ENCODE data around the gene MAP6.
"Not testable (repeated sequence)": the region's sequence is repeated elsewhere in the genome, so short reads cannot be mapped to it uniquely, and the experiment has no call there.

Gene MAP6

DNA sequence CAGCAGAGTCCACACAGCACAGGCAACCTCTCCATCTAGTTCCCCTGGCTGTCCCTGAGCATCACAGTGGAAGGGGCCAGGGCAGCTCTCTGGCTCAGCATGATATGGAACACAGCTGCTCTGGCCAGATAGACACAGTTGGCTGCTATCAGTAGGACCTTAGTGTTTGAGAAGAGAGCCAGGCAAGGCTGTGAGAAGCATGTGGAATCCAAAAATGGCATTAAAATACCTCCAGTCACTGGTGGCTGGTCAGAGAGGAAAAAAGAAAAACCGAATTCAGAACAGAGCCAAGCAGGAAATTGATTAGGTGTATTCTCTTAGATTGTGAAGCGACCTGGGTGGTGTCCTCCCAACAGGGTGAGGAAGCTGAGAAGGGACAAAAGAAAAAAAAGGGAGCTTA lies 78.9 kb downstream of the MAP6 start:
- no peak for DNase-seq

DNA sequence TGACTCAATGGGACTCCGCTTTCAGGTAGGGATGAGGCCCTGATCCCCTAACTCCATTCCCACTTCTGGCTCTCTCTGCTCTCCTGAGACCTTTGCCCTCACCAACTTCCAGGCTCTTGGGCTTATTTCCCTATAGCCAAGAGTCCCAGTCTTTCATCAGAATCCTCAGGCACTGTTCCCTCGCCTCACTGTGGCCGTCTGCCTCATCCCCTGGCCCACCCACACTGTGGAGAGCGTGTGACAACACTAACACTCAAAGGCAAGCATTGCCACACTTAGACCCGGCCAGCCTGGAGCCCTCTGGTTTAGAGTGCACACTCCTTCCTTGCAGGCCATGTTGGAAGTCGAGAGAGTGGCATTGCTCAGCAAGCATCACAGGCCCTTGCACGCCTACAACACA lies 79.8 kb downstream of the MAP6 start:
- no peak for DNase-seq

DNA sequence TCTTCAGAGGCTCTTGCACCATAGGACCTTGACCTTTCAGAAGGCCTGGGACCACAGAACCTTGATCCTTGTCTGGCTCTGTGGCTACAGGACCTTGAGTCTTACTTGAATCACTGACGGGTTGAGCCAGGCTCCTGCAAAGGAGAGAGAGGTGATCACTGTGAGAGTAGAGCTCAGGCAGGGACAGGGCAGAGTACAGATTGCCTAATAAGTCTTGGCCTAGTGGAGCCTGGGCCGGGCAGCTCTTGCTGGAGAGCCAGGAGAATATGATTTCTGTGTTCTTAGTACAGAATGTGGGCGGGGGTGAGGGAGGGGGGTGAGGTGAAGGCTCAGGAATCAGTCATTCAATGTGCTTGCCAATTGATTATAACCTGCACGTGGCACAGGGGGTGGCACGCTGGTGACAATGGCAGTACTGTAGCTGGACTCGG lies 80.8 kb downstream of the MAP6 start:
- DNase-seq: no peak

DNA sequence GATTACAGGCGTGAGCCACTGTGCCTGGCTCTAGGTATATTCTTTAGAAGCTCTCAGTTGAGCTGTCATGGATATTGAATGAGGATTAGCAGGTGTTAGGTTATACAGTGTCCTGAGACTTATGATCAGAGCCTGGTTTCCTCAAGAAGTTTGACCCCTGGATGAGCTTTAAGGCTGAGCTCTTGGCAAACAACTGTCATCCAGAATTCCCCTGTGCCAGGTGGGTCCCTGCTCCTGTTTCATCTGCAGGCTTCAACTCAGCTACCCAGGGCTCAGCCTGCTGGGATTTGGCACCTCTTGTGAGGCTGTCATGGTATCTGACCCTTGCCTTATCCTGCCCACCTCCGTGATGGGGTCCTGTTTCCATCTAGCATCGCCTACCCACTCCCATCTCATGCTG lies 82.4 kb downstream of the MAP6 start:
- DNase-seq: no peak

DNA sequence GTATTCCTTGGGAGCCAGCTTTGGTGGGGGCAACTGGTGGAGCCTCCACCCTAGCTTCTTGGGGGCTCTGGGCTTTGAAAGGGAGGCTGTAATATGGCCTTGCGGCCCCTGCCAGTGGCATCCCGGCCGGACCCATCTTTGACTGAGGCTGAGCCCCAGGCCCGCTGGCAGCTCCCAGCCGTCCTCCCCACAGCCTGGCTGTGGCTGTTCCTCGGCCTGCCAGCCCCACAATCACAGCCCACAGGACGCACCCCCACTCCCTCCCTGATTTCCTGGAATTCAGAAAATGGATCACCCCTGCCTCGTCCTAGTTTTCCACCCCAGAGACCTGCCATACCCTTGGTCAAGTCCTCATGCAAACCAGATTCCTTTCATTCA lies 83.6 kb downstream of the MAP6 start:
- no peak for DNase-seq

DNA sequence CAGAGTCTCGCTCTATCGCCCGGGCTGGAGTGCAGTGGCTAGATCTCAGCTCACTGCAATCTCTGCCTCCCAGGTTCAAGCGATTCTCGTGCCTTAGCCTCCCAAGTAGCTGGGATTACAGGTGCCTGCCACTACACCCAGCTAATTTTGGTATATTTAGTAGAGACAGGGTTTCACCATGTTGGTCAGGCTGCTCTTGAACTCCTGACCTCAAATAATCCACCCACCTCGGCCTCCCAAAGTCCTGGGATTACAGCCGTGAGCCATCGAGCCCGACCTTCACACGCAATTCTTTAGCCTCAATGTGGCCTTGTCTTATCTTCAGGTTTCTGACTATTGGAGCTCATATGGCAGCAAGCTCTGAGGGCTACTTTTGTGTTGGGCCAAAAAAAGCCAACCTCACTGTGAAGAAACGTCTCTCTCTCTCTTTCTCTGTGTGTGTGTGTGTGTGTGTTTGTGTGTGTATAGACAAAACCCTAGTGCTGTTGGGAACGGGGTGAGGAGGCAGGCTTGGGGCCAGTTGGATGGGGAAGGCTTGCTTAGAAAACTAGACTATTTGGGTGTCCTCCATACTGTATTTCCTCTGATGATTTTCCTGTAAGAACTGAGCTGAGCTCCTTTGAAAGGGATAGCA lies 84.1 kb downstream of the MAP6 start:
- not testable (repeated sequence) for DNase-seq

DNA sequence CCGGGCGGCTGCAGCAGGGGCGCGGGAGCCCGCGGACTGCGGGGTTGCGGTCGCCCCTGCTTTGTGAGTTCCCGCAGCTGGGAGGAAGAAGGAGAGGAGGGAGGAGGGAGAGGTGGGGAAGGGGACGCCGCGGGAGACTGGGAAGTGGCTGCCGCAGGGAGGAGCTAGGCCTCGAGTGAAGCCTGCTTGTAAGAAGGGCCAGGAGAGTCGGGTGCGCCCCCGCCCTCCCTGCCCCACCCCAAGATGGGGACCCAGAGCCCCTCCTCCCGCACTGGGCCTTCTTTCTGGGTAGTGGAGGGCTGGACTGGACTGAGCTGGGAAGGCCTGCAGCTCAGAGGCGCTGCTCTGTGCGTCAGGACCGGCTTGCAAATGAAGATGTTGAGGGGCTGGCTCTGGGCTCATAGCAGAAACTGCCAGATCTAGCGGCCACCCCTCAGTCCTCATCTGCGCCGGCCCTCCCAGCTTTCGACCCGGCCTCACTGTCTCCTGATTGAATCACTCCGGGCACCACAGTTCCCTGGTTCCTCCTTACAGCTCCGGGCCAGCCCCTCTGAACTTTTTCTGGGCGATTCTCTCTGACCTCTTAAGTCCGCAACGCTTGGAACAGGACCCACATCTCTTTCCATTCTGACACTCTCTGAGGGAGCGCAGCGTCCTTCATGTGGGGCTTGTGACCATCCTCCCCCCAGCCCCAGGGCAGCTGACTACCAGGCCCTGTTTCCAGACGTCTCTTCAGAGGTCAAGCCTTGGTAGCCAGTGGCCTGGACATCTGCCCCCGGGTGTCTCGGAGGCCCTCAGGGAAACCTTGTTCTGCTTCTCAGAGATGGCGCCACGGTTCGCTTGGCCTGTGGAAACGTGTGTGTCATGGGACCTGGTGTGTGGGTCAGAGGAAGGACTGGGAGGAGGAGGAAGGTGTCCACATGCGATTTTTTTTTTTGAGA lies 84.8 kb downstream of the MAP6 start:
- no peak for DNase-seq

DNA sequence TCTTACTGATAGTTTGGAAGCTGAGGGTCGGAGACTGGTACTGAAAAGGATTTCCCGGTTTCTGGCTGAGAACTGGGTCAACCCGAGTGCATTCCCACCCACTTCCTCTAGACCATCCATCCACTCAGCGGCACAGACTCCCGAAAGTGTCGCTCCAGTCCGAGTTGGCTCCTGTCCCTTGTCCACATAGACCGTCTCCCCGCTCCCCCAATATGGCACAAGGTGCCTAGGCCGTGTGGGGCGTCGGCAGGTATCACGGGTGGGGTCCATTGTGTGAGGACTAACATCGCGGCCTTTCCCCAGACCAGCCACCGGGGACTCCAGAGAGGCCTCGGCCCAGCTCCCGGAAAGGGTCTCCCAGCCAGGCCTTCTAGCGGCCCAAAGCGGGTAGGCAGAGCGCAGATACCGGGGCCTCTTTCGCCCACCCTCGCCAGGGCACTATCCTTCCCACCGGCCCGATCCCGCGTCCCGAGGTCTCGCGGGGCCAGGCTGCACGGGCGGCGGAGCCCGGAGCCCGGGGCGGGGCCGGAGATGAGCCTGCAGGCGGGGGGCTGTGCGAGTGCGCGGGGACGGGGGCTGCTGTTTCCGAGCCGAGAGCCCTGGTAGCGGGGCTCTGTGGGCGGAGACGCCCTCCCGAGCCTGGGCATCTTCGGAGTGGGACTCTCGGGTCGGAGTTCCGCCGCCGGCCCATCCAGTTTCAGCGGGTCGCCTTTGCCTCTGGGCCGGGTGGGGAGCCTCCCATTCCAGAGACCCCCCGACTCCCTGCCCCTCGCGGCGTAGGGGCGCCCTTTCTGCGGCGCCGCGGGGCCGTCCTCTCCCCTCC lies 85.7 kb downstream of the MAP6 start:
- DNase-seq: no peak

DNA sequence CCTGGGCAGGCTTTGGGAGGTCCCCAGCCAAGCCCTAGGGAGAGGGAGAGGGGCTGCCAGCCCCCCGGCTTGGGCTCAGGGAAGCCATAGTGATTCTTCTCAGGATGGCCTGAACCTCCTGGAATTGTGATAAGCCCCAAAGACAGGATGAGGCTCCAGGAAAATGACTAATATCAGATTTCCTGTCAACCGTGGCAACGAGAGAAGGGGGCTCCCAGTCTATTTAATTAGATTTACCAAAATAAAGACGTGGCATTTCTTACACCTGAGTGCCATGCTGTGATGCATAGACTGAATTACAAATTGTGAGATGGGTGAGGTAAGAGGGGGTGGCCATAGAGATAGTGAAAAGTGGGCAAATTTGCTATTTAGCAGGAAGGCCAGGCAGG lies 86.3 kb downstream of the MAP6 start:
- no peak for DNase-seq

DNA sequence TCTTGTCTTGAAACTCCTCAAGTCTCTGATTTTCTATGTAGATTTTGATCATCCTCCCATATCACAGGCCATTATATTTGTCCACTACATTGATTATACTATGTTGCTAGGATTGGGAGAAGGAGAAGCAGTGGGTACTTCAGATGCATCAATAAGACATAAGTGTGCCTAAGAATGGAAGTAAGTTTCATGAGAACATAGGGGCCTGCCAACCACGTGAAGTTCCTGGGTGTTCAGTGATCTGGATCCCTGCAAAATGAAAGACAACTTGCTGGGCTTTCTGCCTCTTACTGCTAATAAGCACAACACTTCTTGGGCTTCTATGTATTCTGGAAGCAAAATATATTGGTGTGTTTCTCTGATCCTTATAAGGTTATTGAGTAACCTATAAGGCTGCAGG lies 89.0 kb downstream of the MAP6 start:
- no peak for DNase-seq

DNA sequence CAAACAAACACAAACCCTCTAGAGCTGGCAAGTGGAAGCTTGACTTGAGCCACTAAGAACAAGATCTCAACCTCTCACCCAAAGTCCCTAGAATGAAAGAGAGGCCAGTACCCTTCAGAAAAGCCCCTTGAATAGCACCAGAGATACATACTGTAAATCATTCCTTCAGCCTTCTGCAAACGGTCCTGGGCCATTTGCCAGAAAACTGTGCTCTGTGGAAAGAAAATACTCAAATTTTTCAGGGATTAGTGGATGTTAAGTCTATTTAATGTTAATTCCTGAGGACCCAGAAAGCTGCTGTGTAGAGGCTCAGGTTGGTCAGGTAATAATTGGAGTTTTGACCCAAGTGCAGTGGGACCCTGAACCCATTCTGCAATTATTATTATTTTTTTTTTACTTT lies 89.9 kb downstream of the MAP6 start:
- no peak for DNase-seq

DNA sequence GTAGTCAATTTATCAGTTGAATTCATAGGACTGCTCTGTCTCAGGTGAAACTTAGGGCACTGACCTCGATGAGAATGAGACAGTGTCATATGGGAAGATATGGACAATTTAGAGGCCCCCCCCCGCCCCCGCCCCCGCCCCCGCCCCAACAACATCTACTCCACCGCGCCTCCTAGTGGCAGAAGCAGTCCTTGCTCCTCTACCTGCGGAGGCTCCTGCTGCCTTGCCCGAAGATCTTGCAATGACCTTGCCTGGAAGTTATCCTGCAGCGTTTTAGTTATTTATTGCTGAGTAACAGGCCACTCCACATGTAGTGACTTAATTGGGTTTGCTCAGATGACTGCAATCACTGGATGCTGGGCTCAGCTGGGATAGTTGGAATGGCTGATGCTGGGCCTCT lies 91.6 kb downstream of the MAP6 start:
- DNase-seq: no peak

DNA sequence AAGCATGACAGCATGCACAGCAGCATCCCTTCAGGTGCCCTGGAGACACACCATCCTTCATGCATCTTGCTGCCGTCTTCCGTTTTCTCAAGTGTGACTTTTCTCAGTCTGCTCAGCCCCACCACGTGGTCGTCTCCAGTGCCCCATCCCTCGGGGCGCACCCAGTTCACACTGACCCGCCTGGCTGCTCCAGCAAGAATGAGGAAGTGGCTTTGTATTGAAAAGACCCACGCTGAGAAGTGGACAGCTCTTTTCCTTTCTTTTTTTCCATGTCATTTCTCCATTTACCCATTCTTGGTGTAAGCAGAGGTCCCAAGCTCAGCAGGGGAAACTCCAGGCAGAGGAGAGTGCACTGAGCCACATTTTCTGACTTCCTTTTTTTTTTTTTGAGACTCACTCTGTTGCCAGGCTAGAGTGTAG lies 92.3 kb downstream of the MAP6 start:
- no peak for DNase-seq

DNA sequence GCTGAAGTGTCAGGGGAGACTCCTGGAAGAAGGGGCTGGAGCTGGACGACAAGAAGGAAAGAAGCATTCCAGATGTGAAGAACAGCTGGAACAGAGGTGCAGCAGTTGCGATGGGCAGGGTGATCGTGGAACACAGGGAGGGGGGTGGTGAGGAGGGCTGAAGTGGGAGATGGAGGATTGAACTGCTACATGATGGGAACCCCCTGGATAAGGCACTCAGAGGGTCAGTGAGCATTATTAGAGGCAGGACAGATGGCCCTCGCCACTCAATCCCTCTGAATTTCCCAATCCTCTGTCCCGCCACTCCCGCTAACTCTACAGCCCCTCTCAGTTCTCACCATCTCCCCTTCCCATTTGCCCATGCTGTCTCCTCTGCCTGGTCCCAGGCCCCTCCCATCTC lies 92.8 kb downstream of the MAP6 start:
- DNase-seq: no peak

DNA sequence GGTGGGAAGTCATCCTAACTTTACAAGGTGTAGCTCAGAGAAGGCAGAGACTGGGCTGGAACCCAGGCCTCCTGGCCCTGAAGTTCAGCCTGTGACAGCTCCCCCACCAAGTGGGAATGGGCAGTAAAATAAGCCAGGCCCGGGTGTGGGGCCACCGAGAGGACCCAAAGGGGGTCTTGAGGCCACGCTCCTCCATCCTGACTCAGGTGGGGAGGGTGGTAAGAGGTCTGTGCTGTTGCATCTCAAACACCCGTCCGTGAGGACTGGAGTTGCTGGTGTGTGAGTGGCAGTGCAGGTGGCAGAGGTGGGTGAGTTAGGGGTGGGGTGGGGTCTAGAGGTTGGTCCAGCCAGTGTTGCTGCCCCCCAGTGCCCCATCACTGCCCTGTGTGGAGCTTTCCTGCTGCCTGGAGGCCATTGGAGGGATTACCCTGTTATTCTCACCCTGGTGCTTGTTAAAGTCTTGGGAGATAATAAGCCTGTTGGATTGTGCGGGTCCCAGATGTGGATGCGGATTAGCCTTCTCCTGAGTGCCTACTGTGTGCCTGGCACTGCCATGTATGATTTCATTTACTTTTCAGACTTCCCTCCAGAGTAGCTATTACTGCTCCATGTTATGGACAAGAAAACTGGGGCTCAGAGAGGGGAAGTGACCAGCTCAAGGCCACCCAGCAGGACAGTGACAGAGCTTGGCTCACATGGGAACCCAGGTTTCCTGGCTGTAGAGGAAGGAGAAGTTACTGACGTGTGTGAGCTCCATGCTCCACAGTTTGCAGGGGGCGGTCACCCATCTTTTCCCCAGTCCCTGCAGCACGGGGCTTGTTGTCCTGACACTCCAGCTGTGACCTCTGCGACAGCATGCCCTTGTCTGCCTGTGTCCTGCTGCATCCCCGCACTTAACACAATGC lies 93.9 kb downstream of the MAP6 start:
- DNase-seq: no peak

DNA sequence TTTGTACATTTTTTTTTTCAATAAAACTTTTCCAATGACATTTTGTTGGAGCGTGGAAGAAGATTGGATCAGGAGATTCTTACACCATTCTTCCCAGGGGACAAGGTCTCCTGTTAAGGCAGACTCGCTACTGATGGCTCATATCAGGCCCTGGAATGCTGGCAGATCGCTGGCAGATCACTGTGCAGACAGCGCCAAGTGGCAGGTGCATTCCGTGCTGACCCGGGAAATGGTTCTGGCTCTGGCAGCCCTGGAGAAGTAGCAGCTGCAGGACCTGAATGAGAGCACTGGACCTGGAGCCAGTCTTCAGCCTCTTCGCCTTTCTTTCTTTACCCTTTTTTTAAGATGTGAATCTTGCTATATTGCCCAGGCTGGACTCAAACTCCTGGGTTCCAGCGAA lies 96.1 kb downstream of the MAP6 start:
- DNase-seq: no peak

DNA sequence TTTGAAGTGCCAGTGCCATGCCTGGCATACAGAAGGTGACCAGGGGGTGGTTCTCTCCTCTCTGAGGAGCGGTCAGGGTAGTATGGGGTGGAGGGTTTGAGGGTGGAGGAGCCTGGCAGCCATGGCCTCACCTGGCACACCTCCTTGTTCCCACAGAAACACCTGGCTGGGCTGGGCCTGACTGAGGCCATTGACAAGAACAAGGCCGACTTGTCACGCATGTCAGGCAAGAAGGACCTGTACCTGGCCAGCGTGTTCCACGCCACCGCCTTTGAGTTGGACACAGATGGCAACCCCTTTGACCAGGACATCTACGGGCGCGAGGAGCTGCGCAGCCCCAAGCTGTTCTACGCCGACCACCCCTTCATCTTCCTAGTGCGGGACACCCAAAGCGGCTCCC lies 97.2 kb downstream of the MAP6 start:
- DNase-seq: no peak

DNA sequence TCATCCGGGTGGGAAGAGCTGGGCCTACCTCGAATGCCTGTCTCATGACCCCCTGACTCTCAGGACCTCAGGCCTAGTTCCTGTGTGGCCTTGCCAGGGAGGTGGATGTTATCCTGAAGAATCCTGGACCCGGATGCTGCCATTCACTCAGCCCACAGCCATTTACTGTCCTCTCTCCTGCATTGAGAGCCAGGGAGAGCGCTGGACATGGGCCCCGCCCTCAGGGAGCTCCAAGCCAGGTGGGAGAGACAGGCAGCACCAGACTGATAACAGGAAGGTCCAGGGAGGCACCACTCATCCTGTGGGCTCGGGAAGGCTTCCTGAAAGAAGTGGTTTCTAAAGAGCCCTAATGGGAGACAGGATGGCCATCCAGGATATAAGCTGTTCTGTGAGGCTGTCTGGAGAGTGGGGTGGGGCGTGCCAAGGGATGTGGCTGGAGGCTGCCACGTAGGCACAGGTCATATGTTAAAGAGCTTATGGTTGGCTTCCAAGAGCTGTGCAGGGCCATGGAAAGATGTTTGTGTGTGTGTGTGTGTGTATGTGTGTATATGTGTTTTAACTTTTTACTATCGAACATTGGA lies 98.2 kb downstream of the MAP6 start:
- DNase-seq: no peak

DNA sequence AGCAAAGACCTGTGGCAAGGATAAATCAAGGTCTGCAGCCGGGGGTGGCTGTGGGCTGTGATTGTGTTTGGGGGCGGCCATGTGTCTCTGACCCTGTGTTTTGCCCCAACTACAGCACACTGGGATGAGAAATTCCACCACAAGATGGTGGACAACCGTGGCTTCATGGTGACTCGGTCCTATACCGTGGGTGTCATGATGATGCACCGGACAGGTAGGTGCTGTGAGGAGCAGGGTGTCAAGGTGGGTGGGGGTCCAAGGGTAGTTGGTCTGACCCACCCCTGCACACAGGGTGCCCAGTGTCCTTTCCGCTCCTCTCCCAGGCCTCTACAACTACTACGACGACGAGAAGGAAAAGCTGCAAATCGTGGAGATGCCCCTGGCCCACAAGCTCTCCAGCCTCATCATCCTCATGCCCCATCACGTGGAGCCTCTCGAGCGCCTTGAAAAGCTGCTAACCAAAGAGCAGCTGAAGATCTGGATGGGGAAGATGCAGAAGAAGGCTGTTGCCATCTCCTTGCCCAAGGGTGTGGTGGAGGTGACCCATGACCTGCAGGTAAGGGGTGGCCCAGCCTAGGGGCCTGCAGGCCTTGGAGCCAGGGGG lies 100.1 kb downstream of the MAP6 start:
- DNase-seq: no peak

DNA sequence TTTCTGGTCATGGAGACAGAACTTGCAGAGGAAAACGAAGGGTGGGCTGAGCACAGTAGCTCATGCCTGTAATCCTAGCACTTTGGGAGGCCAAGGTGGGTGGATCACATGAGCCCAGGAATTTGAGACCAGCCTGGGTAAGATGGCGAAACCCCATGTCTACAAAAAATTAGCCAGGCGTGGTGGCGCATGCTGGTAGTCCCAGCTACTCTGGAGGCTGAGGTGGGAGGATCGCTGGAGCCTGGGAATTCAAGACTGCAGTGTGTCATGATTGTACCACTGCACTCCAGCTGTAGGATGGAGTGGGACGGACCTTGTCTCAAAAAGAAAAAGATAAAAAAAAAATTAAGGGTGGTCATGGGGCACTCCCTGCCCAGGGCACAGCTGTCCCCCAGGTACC lies 100.9 kb downstream of the MAP6 start:
- no peak for DNase-seq

DNA sequence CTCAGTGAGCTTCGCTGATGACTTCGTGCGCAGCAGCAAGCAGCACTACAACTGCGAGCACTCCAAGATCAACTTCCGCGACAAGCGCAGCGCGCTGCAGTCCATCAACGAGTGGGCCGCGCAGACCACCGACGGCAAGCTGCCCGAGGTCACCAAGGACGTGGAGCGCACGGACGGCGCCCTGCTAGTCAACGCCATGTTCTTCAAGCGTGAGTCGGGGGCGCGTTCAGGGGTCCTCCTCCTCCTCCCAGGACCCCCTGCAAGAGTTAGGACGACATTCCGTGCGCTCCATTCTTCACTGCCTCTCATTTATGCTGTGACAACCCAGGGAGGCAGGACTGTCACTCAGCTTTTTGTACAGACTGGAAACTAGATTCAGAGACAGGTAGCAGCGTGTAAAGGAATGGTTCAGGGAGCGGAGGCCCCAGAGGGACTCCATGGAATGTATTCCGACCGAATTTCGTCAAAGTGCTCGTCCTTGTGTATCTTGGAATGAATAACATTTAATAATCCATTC lies 102.0 kb downstream of the MAP6 start:
- no peak for DNase-seq

Data from GF-D8 (cell line).